Esophagus muscularis mucosa (tissue), 3 donors: ENCODE results near the gene MRTFA.

Experiments used
- CTCF ChIP-seq, 3 experiments: fragments of 200-600 bp in 2 of 3; fragments of 450-650 bp in 1 of 3; sonication (generic) in 2 of 3; IDR thresholded peaks; one replicate each; pipeline ENCODE4 v1.5.1; 2017 to 2019; ENCODE audit warnings: antibody characterized with exemption in 3 of 3, mild to moderate bottlenecking in 2 of 3, moderate library complexity in 1 of 3
- POLR2A ChIP-seq: fragments of 450-650 bp; IDR thresholded peaks from one replicate; pipeline ENCODE4 v1.6.1; 2017; ENCODE audit warnings: antibody characterized with exemption, moderate library complexity, mild to moderate bottlenecking, low read depth

- TF ChIP-seq CTCF (IDR thresholded peaks at IDR 0.05), result no peak
- no peak for TF ChIP-seq POLR2A
These were observed 232.0 kb downstream of the MRTFA start for GRCh38 chr22:40404251-40405177.
